GM13977 (cell line): ENCODE data around the gene TCN2.

ENCODE experiments used
- DNase-seq: peaks from one replicate; pipeline ENCODE4 v3.0.0; 2012; ENCODE audit warnings: low spot score
- CTCF ChIP-seq: IDR thresholded peaks from 2 replicates; pipeline ENCODE4 v1.5.1; 2012; ENCODE audit warnings: mild to moderate bottlenecking, control low read depth; ENCODE audit not compliant: insufficient read depth; ENCODE audit errors: extremely low read depth, missing control alignments
- in situ Hi-C: fragments of 300-500 bp; cut with MboI; formaldehyde crosslinking; loops from one replicate; pipeline ENCODE4 v1.12.0; 2022; ENCODE audit warnings: low sequenced_read_pairs, low pct_unique_long_range_greater_than_20kb, mixed read lengths, inconsistent platforms; ENCODE audit not compliant: unreplicated experiment

TCN2 gene

GRCh38 chr22:30572210-30572609 lies 34.8 kb upstream of the TCN2 start:
- in situ Hi-C loops = no loop called here
- no peak for TF ChIP-seq CTCF
- DNase-seq = no peak

GRCh38 chr22:30572840-30573593 lies 34.0 kb upstream of the TCN2 start:
- in situ Hi-C loops = no loop called here
- DNase-seq = no peak
- no peak for TF ChIP-seq CTCF

- no peak for TF ChIP-seq CTCF
- in situ Hi-C loops = no loop called here
- DNase-seq = no peak
These were observed 33.3 kb upstream of the TCN2 start for GRCh38 chr22:30573594-30574094.

- in situ Hi-C loops = no loop called here
- no peak for DNase-seq
- no peak for TF ChIP-seq CTCF
These were observed 32.6 kb upstream of the TCN2 start, which contains the start of gene GAL3ST1 for GRCh38 chr22:30574095-30574981. Gene GAL3ST1 (minus strand): TSS chr22:30574665. CDS start chr22:30557392, 17,273 bp downstream.

- DNase-seq = no peak
- no peak for TF ChIP-seq CTCF
- in situ Hi-C loops = no loop called here
These were observed 31.8 kb upstream of the TCN2 start for GRCh38 chr22:30574997-30575671.

GRCh38 chr22:30575859-30576258 lies 31.1 kb upstream of the TCN2 start:
- DNase-seq = no peak
- in situ Hi-C loops = no loop called here
- no peak for TF ChIP-seq CTCF
